B cell (primary cell): ENCODE results near the gene KCNJ10. TPM values are rescaled to one million over a fixed set of nuclear protein-coding genes. Genes with fewer than 3 reads are reported as not detected.

Source experiments
- ATAC-seq: fragments of 200-7000 bp; cut with Tn5 transposase; one replicate; pipeline ENCODE4 v1.10.0; 2021; ENCODE audit warnings: low read depth, mild to moderate bottlenecking, moderate number of reproducible peaks, moderate library complexity
- CTCF ChIA-PET: fragments of 350-600 bp; sonication (Branson Sonifier 250); formaldehyde crosslinking; loops from one replicate; lab custom pipeline; 2021; ENCODE audit warnings: antibody characterized with exemption, inconsistent platforms; lab: Charles Lee
- POLR2A ChIA-PET: fragments of 350-600 bp; sonication (Branson Sonifier 250); formaldehyde crosslinking; loops from one replicate; lab custom pipeline; 2021; ENCODE audit warnings: antibody characterized with exemption; lab: Charles Lee
- DNase-seq: peaks from one replicate; pipeline ENCODE4 v3.0.0; 2013
- H2AFZ ChIP-seq: 2 replicates; pipeline ENCODE4 v1.6.1; 2012; ENCODE audit warnings: mild to moderate bottlenecking, low read depth, low read length; ENCODE audit not compliant: insufficient read depth, poor library complexity, severe bottlenecking
- H3K27ac ChIP-seq, 2 donors: 1 replicate in 1 of 2; 2 replicates in 1 of 2; pipeline ENCODE4 v1.5.1; 2012 to 2013; ENCODE audit warnings: low read length in 2 of 2, mild to moderate bottlenecking in 2 of 2, moderate library complexity in 1 of 2
- H3K27me3 ChIP-seq, 4 experiments: fragments of 200-600 bp in 1 of 4; sonication (generic) in 1 of 4; replicated peaks in 1 of 4; 1 replicate in 2 of 4; 2 replicates in 2 of 4; pipeline versions ENCODE4 v1.6.1 to v1.7.0; 2013 to 2016; ENCODE audit warnings: low read length in 3 of 4, mild to moderate bottlenecking in 2 of 4, mixed read lengths in 1 of 4, moderate library complexity in 1 of 4; ENCODE audit not compliant: insufficient read depth in 4 of 4, control insufficient read depth in 3 of 4; ENCODE audit errors: control extremely low read depth in 1 of 4
- H3K36me3 ChIP-seq, 2 experiments: replicated peaks in 1 of 2; 1 replicate in 1 of 2; 2 replicates in 1 of 2; pipeline versions ENCODE4 v1.6.1 to v1.7.1; 2013; ENCODE audit warnings: low read length in 1 of 2; ENCODE audit not compliant: insufficient read depth in 2 of 2, control insufficient read depth in 1 of 2; ENCODE audit errors: control extremely low read depth in 1 of 2, extremely low read depth in 1 of 2
- H3K4me1 ChIP-seq, 2 donors: fragments of 200-600 bp in 1 of 2; sonication (generic) in 1 of 2; 1 replicate in 1 of 2; 2 replicates in 1 of 2; pipeline versions ENCODE4 v1.5.1 to v1.6.1; 2013 to 2017; ENCODE audit warnings: low read length in 2 of 2; ENCODE audit not compliant: control insufficient read depth in 2 of 2, insufficient read depth in 2 of 2
- H3K4me2 ChIP-seq: replicated peaks from 2 replicates; pipeline ENCODE3; 2012; ENCODE audit warnings: mild to moderate bottlenecking, low read depth, low read length; ENCODE audit not compliant: poor library complexity, severe bottlenecking
- H3K4me3 ChIP-seq, 5 experiments: fragments of 200-600 bp in 1 of 5; sonication (generic) in 1 of 5; 1 replicate in 3 of 5; 2 replicates in 2 of 5; pipeline versions ENCODE4 v1.5.1 to v1.7.0; 2011 to 2016; ENCODE audit warnings: low read length in 4 of 5, mild to moderate bottlenecking in 4 of 5, low read depth in 2 of 5, control low read depth in 1 of 5, moderate library complexity in 1 of 5; ENCODE audit not compliant: insufficient read depth in 1 of 5; ENCODE audit errors: control extremely low read depth in 1 of 5, extremely low read depth in 1 of 5
- H3K79me2 ChIP-seq: fragments of 200-600 bp; sonication (generic); one replicate; pipeline ENCODE4 v1.6.0; 2016; ENCODE audit warnings: low read length; ENCODE audit not compliant: control insufficient read depth, insufficient read depth
- H3K9ac ChIP-seq: fragments of 200-600 bp; sonication (generic); 2 replicates; pipeline ENCODE4 v1.6.1; 2017; ENCODE audit warnings: mild to moderate bottlenecking, low read length, moderate library complexity
- H3K9me3 ChIP-seq, 3 donors: one replicate each; pipeline versions ENCODE4 v1.6.1 to v1.7.1; 2013; ENCODE audit warnings: low read length in 2 of 3; ENCODE audit not compliant: control insufficient read depth in 2 of 3, insufficient read depth in 1 of 3; ENCODE audit errors: control extremely low read depth in 1 of 3
- H4K20me1 ChIP-seq: 2 replicates; pipeline ENCODE4 v1.6.0; 2012; ENCODE audit warnings: mild to moderate bottlenecking, low read length; ENCODE audit not compliant: insufficient read depth, control insufficient read depth, poor library complexity, severe bottlenecking
- H3K27ac Mint-ChIP-seq: one replicate; pipeline ENCODE4 v1.8.0; 2021; ENCODE audit warnings: mixed read lengths
- H3K27me3 Mint-ChIP-seq: one replicate; pipeline ENCODE4 v1.8.0; 2021; ENCODE audit warnings: mixed read lengths
- H3K4me1 Mint-ChIP-seq: one replicate; pipeline ENCODE4 v1.8.0; 2021; ENCODE audit warnings: mixed read lengths
- H3K4me3 Mint-ChIP-seq: one replicate; pipeline ENCODE4 v1.8.0; 2021; ENCODE audit warnings: mixed read lengths
- H3K9me3 Mint-ChIP-seq: one replicate; pipeline ENCODE4 v1.8.0; 2022; ENCODE audit warnings: mixed read lengths; ENCODE audit not compliant: insufficient read depth
- EZH2 ChIP-seq: IDR thresholded peaks from 2 replicates; pipeline ENCODE4 v1.6.1; 2012; ENCODE audit warnings: borderline replicate concordance, low read depth, mild to moderate bottlenecking, moderate library complexity, low read length; ENCODE audit not compliant: insufficient read depth, poor library complexity, severe bottlenecking
- WGBS: methylation state at CpG from one replicate; pipeline ENCODE4 v1.1.5; 2013; ENCODE audit warnings: missing lambda C conversion rate; ENCODE audit not compliant: insufficient coverage; 5-methylcytosine and 5-hydroxymethylcytosine counted together
- intact Hi-C: fragments of 100-400 bp; cut with micrococcal nuclease; formaldehyde crosslinking; loops from one replicate; pipeline ENCODE4 v1.10.0; 2022
- polyA plus RNA-seq: library from polyadenylated mRNA; depleted of rRNA; stranded (reverse); fragments of >200 nt; gene quantifications from 2 replicates; pipeline ENCODE4 v1.2.3, GENCODE V29; 2012
- total RNA-seq, 2 donors: library from RNA; stranded (reverse); fragments of 120-200 nt in 1 of 2; gene quantifications; 1 replicate in 1 of 2; 2 replicates in 1 of 2; pipeline versions ENCODE4 v1.2.3 to v1.2.4, GENCODE V29; 2013 to 2022
- TF ChIP-seq, protein P1 (sequence below): fragments of 200-600 bp; IDR thresholded peaks from one replicate; pipeline ENCODE4 v1.8.0; 2022; ENCODE audit warnings: antibody characterized with exemption, mild to moderate bottlenecking

KCNJ10 gene
- total and polyA plus RNA-seq, 2 donors (not counting 1 experiment from before 2014, with no cell fraction given), result not detected

DNA sequence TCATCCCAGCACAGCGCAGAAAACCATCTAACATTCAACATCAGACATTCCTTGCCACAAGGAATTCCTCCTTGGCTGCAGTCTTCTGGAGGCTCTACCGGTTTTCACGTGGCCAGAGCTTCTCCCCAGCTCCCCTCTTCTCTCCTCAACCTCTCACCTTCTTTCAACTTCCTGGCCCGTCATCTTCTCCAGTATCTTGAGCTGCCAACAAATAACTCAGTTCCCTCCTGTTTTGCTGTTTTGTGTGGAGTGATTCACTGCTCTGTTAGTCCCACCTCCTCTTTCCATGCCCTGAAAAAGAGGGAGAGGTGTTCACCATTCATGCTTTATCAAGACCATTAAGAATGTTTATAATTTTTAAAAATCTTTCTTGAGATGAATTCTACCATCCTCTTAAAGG is 70.8 kb downstream of the KCNJ10 start:
- H3K4me3 ChIP-seq, result no peak overlapping the region
- WGBS, result 76% methylated on average over 3 of the region's 4 CpGs
- no peak overlapping the region for H3K9ac ChIP-seq
- H3K9me3 ChIP-seq, result peaks cover 0 to 1% (median 0%) of the 10 kb centered on the region in 3 donors
- ATAC-seq (no peak), DNase-seq (no peak)
- H3K4me2 ChIP-seq, result no peak overlapping the region
- Mint-ChIP-seq H3K9me3 (no peaks in the 10 kb centered on the region), H3K4me3 (no peak overlapping the region), H3K27ac (no peak overlapping the region), H3K27me3 (peaks cover 30% of the 10 kb centered on the region), H3K4me1 (no peaks in the 10 kb centered on the region)
- no peak overlapping the region for H3K27ac ChIP-seq
- H2AFZ ChIP-seq, result no peak overlapping the region
- H3K4me1 ChIP-seq, result no peaks in the 10 kb centered on the region
- ChIA-PET POLR2A (no interaction called here), CTCF (interaction anchor here (0.9 to 2.2 kb wide), 2 partner anchors 9 to 200 kb away, joined by 3 to 10 read pairs; no protein-coding TSS in a partner anchor)
- TF ChIP-seq, protein P1, sequence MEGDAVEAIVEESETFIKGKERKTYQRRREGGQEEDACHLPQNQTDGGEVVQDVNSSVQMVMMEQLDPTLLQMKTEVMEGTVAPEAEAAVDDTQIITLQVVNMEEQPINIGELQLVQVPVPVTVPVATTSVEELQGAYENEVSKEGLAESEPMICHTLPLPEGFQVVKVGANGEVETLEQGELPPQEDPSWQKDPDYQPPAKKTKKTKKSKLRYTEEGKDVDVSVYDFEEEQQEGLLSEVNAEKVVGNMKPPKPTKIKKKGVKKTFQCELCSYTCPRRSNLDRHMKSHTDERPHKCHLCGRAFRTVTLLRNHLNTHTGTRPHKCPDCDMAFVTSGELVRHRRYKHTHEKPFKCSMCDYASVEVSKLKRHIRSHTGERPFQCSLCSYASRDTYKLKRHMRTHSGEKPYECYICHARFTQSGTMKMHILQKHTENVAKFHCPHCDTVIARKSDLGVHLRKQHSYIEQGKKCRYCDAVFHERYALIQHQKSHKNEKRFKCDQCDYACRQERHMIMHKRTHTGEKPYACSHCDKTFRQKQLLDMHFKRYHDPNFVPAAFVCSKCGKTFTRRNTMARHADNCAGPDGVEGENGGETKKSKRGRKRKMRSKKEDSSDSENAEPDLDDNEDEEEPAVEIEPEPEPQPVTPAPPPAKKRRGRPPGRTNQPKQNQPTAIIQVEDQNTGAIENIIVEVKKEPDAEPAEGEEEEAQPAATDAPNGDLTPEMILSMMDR, result no peak
- TF ChIP-seq EZH2, result no peak
- H3K27me3 ChIP-seq, result peaks cover 0 to 9% (median 5%) of the 10 kb centered on the region in 4 experiments
- no peaks in the 10 kb centered on the region for H4K20me1 ChIP-seq
- no peaks in the 10 kb centered on the region for H3K79me2 ChIP-seq
- no peaks in the 10 kb centered on the region for H3K36me3 ChIP-seq
- intact Hi-C loops, result no loop called here

DNA sequence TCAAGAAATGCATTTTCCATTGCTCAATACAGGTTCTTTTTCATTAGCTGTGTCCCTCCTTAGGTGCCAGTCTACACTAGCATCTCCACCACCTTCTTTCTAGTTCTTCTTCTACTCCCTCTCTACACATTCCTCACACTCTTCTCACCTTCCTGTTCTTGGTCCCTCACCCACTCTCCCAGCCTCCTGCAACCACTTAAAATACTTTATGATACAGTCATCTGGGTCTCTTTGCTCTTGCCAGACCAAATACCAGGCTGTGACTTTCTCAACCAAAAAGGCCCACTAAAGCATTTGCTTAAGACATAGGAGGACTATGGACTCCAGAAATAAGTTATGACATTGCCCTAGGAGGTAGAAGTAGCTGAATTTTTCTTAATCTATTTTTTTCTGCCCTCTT is 73.3 kb downstream of the KCNJ10 start:
- Histone ChIP-seq H3K79me2 (no peaks in the 10 kb centered on the region), H3K9me3 (peaks cover 0 to 1% (median 0%) of the 10 kb centered on the region in 3 donors), H3K4me1 (no peaks in the 10 kb centered on the region), H2AFZ (no peak overlapping the region), H4K20me1 (no peaks in the 10 kb centered on the region), H3K36me3 (no peaks in the 10 kb centered on the region), H3K4me3 (no peak overlapping the region), H3K27ac (no peak overlapping the region), H3K4me2 (no peak overlapping the region), H3K9ac (no peak overlapping the region), H3K27me3 (peaks cover 0 to 9% (median 6%) of the 10 kb centered on the region in 4 experiments)
- DNase-seq, result no peak
- peaks cover under 1% of the 10 kb centered on the region for H3K4me1 Mint-ChIP-seq
- CTCF ChIA-PET, result interaction anchor here (1.7 kb wide), 1 partner anchor 11 kb away, joined by 5 read pairs; no protein-coding TSS in a partner anchor
- peaks cover 36% of the 10 kb centered on the region for H3K27me3 Mint-ChIP-seq
- no peak overlapping the region for H3K4me3 Mint-ChIP-seq
- intact Hi-C loops, result no loop called here
- POLR2A ChIA-PET, result no interaction called here
- ATAC-seq, result no peak
- H3K27ac Mint-ChIP-seq, result no peak overlapping the region
- TF ChIP-seq, protein P1, result no peak
- TF ChIP-seq EZH2, result no peak
- H3K9me3 Mint-ChIP-seq, result no peaks in the 10 kb centered on the region
